SK-N-SH treated with all-trans-retinoic acid at 6 μM for 48 hours (cell line): ENCODE results near the gene DONSON.

ENCODE experiments used
- ARNTL ChIP-seq: fragments of 450-650 bp; formaldehyde crosslinking; IDR thresholded peaks from 2 replicates; pipeline ENCODE4 v1.5.0; 2020; ENCODE audit warnings: low read depth, mild to moderate bottlenecking, moderate library complexity, borderline replicate concordance
- ESRRG ChIP-seq: fragments of 250-450 bp; sonication (Bioruptor Pico); IDR thresholded peaks from 2 replicates; pipeline ENCODE4 v1.6.1; 2021; ENCODE audit warnings: mild to moderate bottlenecking
- ISL1 ChIP-seq: fragments of 250-450 bp; sonication (Bioruptor Pico); IDR thresholded peaks from 2 replicates; pipeline ENCODE4 v2.1.2; 2022; ENCODE audit warnings: mild to moderate bottlenecking, moderate library complexity
- PATZ1 ChIP-seq: fragments of 250-450 bp; sonication (Bioruptor Pico); IDR thresholded peaks from 2 replicates; pipeline ENCODE4 v1.8.0; 2020; ENCODE audit warnings: mild to moderate bottlenecking, moderate library complexity, borderline replicate concordance
- ZFP30 ChIP-seq: fragments of 450-650 bp; formaldehyde crosslinking; IDR thresholded peaks from 2 replicates; pipeline ENCODE4 v1.5.0; 2022; ENCODE audit warnings: mild to moderate bottlenecking, moderate library complexity

DNA sequence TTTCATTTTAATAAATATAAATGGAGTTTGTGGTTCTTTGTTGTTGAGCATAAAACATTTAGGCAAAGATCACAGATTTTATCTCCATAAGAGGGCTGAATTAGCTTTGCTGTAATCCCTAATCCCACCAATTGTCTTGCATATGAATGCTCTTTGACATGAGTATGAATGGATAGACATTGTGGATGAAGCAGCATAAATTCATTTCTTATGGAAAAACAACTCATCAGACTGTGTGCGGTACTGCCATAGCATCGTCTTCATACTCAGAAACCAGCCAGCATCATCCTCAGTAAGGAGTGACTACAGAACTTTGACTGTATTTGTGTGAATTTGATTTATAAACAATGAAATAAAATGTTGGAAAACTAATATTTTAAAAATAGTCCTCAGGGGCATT, 26.1 kb downstream of the DONSON start:
- no peak for TF ChIP-seq PATZ1 (CRISPR knock-in tag)
- TF ChIP-seq ARNTL (CRISPR knock-in tag) = no peak
- TF ChIP-seq ZFP30 (CRISPR knock-in tag) = no peak
- TF ChIP-seq ISL1 (CRISPR knock-in tag) = no peak
- TF ChIP-seq ESRRG = no peak
